Stimulated activated CD8-positive, alpha-beta memory T cell treated with anti-CD3 and anti-CD28 coated beads, Interleukin-12 subunit alpha, Interleukin-12 subunit beta, amount 100 ng/mL, for 24 hours (primary cell): Measurements from ENCODE around the gene CAMTA1.
"Not testable (repeated sequence)": the region's sequence is repeated elsewhere in the genome, so short reads cannot be mapped to it uniquely, and the experiment has no call there.

ENCODE experiments used
- DNase-seq: peaks from one replicate; pipeline ENCODE4 v3.0.0-alpha.2; 2020; ENCODE audit errors: extremely low read depth

CAMTA1 gene

DNA sequence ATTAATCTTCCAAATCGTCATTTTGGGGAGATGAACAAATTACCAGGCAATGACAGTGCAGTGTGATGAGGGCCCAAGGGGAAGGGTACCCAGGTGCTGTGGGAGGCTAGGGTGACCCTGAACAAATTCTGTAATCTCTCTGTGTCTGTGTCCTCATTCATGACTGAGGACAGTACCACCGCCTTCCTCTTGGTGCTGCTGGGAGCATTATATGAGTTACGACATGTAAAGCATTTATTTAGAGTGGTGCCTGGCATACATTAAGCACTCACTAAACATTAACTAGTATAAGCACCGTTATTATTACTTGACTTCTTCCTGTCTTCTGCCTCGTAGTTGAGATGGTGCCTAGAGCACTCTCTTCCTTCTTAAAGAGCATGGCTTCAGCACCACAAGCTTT is 517.6 kb downstream of the CAMTA1 start:
- DNase-seq, result no peak

DNA sequence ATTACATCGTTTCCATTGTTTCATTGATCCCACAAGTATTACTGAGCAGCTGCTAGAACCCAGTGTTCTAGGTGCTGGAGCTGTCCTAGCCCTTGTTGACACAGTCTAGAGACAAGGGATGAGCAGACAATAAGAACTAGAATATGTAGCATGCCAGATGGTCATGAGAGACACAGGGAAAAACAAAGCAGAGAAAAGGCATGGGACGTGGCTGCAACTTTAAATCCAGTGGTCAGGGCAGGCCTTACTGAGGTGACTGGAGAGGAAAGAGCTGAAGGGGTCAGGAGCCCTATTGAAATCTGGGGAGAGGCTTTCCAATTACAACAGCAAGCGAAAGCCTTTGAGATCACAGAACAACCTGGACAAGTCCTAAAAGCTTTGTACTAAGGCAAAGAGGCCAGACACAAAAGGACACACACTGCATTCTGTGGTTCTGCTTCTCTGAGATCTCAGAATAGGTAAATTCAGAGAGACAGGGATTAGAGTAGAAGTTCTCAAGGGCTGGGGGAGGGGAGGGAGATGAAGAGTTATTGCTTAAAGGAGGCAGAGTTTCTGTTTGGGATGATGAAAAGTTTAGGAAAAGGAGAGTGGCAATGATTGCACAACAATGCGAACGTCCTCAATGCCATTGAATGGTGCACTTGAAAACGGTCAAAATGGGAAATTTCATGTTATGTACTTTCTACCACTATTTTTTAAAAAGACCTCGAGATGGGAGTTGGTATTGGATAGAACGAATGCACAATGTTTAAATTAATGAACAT is 518.5 kb downstream of the CAMTA1 start:
- no peak for DNase-seq

DNA sequence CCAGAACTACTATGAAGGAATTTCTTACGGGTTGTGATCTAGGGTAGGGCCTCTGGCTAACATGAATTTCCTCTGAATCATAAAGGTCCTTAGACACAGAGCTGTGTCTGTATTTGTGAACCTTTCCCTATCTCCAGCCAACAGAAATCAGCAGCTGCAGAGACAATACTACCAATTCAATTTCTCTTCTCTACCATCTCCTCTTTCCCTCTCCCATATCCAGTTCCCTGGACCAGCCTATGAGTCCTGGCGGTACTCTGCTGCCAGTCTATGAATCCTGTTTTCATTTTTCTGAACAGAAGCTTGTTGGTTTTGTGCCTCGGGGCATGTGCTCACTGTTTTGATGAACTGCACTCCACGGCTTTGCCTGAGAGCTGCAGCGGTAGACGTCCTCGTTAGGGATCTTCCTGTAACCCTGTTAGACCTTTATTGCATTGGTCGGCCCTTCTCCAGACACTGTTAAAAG is 527.9 kb downstream of the CAMTA1 start:
- no peak for DNase-seq

DNA sequence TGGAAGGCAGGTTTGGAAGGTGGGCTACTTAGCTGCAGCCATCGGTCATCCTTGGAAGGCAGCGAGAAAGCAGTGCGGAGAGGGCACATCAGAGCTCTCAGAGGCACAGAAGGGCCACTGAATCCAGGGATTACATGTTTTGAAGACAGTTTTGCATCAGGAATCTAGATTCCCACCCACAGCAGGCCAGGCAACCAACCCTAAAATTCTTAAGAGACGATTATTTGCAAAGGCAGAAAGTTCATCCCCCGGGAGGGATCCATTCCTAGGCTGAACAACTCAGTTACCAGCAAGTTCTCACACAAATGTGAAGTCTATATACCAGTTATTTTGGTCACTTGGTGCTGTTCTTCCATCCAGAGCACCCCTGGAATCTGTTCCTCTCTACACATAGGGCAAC is 528.6 kb downstream of the CAMTA1 start:
- DNase-seq, result no peak

DNA sequence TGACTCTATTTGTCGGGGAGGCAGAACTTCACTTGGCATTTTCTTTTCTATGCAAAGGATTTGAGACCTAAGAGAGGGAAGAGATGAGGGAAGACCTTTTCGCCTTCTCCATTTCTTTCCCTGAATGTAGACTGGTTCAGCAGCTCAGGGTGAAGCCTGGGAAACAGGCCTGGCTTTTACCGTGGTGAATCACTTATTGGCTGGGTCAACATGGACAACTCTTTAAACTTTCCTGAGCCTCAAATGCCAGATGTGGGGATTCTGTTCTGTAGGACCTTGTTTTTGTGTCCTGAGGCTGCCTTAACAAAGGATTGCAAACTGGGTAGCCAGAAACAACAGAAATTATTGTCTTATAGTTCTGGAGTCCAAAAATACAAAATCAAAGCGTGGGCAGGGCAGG is 530.1 kb downstream of the CAMTA1 start:
- DNase-seq, result no peak

DNA sequence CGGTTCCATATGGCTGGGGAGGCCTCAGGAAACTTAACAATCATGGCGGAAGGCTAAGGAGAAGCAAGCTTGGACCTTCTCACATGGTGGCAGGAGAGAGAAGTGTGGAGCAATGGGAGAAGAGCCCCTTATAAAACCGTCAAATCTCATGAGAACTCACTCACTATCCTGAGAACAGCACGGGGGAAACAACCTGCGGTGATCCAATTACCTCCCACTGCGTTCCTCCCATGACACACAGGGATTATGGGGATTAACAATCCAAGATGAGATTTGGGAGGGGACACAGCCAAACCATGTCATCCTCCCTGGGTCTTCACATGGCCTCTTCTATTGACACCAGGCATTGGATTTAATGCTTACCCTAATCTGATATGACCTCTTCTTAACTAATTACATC is 530.7 kb downstream of the CAMTA1 start:
- DNase-seq, result no peak

DNA sequence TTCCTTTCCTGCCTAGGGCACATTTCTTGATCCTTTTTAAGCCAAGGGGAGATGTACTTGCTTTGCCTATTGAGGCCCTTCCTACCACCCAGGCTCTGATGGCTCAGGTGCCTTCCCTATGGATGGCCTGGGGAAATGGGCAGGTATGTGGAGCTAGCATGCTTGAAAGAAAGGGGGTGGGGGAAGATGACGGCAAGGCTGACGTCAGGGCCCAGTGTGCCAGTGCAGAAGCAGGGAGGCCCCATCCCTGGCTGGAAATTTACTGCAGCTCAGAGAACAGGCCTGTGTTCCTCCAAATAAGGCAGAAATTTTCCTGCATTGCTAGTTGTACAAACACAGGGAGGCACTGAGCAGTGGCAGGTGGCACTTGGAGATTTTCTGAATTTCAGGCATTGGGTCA is 532.6 kb downstream of the CAMTA1 start:
- DNase-seq, result no peak

DNA sequence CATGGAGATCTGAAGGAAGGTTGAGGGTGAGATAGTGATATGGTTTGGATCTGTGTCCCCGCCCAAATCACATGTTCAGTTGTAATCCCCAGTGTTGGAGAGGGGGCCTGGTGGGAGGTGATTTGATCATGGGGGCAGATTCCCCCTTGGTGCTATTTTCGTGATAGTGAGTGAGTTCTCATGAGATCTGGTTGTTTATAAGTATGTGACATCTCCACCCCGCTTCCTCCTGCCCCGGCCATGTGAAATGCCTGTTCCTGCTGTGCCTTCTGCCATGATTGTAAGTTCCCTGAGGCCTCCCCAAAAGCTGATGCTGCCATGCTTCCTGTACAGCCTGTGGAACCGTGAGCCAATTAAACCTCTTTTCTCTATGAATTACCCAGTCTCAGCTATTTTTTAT is 533.9 kb downstream of the CAMTA1 start:
- DNase-seq, result no peak

DNA sequence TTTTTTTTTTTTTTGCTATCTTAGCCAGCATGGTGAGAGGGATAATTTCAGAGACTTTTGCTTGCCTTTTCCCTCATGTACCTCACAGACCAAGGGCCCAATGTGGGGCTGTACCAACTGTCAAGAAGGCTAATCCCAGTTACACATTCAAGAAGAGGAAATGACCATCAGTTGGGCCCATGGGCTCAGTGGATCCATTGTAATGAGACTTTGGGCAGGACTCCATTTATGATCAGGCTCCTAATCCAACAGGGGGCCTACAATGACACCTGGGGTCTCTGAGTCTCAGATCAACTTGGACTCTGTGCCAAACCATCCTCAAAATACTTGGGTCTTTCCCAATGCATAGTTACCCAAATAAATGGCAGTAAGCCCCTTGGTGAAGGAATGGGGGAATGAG is 535.4 kb downstream of the CAMTA1 start:
- DNase-seq, result no peak

DNA sequence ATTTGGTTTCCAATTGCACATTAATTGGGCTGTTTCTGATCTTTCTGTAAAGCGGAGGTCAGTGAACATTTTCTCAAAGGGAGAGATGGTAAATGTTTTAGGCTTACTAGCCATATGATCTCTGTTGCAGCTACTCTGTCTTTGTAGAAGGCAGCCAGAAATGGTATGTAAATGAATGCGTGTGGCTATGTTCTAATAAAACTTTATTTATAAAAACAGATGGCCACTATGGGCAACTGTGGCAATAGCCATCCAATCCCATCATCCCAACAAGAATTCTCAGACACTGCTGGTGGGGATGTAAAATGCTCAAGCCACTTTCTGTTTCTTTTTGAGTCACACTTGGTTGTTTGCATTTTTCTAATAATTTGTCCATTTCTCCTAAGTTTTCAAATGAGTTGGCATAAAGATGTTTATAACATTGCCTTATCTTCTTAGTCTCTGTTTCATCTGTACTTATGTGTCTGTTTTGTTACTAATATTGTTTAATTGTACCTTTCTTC is 537.1 kb downstream of the CAMTA1 start:
- DNase-seq, result no peak

DNA sequence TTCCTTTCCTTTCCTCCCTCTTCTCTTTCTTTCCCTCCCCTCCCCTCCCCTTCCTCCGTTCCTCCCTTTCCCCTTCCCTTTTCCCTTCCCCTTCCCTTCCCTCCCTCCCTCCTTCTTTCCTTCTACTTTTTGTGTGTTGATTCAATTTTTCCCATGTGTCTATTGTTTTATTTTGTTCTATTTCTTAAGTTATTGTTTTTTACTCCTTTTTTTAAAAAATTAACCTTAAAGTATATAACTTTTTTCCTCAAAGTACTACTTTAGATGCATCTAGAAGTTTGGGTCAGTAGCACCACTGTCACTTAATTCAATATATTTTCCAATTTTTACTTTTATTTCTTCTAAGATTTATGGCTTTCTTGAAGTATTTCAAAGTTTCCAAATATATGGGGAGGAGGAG is 537.7 kb downstream of the CAMTA1 start:
- no peak for DNase-seq

DNA sequence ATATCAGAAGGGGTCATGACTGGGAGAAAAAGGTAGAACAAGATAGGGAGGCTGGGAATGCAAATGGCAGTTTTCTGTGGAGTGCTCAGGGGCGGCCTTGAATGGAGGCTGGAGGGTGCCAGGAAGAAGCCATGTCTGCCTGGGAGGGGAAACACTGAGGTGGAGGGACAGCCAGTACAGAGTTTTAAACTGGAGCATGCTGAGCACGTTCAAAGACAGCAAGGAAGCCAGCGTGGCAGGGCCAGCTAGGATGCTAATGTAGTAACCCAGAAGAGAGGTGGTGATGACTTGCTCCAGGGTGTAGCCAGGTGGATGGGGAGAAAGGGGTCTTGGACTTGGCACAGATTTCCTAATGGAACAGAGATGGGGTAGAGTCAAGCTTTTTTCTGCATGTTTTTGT is 540.0 kb downstream of the CAMTA1 start:
- no peak for DNase-seq

DNA sequence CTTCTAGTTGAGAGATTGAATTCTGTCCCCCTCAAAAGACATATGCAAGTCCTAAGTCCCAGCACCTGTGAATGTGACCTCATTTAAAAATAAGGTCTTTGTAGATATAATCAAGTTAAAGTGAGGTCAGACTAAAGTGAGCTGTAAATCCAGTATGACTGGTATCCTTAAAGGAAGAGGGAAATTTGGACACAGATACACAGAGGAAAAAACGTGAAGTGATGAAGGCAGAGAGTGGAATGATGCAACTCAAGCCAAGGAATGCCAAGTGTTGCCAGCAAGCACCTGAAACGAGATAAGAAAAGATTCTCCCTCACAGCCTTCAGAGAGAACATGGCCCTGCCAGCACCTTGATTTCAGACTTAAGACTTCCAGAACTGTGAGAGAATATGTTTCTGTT is 541.1 kb downstream of the CAMTA1 start:
- no peak for DNase-seq

DNA sequence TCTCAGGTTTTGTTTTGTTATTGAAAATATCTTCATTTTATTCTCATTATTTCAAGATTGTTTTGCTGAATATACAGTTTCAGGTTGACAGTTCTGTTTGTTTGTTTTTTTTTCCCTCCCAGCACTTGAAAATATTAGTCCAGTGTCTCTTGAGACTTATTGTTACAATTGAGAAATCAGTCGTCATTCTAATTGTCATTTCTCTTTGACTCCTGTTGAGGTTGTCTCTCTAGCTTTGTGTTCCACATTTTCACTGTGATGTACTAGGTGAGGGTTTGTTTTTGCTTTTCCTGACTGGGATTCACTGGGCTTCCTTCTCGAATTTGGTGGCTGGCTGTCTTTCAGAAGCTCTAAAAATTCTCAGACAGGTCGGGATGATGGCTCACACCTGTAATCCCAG is 542.6 kb downstream of the CAMTA1 start:
- no peak for DNase-seq

DNA sequence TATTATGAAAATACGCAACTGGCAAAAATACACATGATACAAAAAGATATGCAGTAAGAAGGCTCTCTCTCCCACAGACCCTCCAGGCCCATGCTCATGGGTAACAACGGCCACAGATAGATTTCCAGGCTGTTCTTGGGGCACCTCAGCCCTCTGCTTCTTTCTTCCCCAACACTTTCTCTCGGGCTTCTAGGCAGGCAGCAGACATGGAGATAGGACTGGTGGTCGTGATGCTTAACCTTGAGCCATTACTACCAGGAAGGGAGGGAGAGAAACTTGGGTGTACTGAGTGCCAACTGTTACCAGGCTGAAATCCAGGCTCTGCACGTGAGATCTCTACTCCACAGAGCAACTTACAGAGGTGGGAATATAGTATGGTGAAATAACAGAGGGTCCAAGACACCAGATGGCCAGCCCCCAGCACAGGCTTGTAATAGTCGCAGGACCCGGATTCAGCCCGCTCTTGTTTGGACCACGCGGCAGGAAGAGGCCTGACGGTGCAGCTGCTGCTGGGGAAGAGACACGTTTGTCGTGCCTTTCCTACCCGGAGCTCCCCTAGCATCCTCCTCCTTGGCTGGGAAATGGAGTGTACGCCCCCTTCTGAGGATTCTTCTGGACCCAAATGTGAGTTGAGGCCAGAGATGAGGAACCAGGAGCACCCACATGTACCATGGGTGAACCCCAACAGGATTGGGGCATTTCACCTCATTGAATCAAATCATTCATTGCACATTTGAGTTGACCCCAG is 544.8 kb downstream of the CAMTA1 start:
- no peak for DNase-seq

DNA sequence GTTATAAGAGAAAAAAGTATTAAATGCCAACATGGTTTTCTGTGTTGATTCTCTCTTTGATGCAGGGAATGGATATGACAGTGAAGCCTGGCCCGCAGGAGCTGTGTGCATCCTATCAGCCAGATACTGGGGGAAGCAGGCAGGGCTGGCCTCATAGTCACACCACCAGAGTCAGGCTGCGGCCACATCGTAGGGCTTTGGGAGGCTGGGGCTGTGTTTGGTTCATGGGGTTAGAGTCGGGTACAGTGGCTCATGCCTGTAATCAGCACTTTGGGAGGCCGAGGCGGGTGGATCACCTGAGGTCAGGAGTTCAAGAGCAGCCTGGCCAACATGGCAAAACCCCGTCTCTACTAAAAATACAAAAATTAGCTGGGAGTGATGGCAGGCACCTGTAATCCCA is 545.5 kb downstream of the CAMTA1 start:
- DNase-seq, result not testable (repeated sequence)

DNA sequence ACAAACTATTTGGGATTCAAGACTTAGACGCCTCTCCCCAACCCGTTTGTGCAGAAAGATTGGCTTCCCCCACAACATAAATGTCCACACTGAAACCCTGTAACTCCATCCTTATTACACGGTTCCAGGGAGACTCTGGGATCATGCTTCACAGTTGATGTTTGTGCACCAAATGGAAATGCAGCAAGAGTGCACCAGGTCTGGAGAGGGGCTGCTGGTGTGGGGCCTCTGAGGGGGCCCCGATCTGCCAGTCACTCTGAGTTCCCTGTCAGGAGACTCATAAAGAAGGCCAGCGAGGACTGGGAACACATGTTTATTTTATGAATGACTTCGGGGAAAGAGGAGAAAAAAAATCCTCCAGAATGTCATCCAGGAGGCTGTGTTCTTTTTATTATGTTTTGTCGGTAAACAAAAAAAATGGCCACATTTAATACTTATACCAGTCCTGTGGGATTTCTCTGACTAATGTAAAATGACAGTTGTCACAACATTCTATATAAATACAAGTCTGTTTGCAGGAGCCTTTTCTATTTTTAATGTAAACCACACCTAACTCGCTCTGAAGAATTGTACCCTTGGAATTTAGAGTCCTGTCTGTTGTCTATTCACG is 546.8 kb downstream of the CAMTA1 start:
- DNase-seq, result no peak

DNA sequence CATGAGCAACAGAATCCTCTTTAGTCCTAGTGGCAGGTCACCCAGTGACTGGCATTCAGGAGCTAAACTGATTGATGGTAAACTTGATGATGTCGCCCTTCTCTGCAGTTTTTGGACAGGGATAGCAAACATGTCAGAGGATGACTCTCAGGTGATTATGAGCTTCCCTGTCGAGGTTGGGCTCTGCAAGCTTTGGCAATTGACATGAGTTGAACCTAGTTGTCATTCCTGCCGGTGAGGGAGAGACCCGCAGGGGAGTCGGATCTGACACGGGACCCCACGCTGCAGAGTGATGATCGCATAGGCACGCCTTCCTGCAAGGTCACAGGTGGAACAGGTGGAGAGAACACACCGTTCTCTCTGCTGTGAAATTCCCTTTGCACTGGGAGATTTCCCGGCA is 547.8 kb downstream of the CAMTA1 start:
- no peak for DNase-seq

DNA sequence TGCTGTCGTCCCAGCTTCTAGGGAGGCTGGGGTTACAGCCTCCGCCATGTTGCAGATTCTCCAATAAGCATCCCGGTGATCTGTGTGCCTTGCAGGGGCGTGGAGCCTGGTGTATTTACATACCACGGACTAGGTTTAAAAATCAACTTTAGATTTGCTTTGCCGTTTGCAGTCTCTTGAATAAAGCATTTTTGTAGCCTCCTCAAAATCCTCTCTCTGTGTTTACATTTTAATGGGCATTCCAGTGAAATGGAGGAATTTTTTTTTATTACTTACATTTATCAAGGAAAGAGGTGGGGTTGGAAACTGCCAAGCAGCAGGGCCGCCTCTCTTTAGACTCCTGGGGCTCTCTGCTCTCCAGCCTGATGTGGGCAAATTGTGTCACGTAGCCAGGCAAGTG is 548.4 kb downstream of the CAMTA1 start:
- no peak for DNase-seq

DNA sequence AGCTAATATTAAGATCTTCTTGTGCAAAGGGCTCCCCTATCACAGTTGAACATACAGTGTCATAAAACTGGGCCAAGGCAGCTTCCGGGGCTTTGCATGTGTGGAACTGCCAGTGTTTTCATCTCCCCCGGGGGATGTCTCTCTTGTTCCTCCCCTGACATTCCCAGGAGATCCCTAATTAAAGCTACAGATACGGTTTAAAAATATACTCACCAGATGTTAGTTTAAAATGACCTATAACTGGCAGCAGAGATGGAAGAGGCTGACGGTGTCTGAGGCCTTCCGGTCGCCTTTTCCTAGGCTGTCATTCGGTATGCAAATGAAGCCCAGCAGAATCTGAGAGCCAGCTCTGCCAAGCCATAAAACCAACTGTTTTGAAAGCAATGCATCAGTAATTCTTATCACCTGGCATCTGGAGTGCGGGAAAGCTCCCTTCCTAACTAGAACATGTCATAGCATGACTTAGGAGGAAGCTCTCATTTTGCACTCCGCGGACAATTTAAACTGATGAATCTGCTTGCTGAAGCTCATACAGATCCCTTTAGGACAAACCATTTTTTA is 549.3 kb downstream of the CAMTA1 start:
- no peak for DNase-seq

DNA sequence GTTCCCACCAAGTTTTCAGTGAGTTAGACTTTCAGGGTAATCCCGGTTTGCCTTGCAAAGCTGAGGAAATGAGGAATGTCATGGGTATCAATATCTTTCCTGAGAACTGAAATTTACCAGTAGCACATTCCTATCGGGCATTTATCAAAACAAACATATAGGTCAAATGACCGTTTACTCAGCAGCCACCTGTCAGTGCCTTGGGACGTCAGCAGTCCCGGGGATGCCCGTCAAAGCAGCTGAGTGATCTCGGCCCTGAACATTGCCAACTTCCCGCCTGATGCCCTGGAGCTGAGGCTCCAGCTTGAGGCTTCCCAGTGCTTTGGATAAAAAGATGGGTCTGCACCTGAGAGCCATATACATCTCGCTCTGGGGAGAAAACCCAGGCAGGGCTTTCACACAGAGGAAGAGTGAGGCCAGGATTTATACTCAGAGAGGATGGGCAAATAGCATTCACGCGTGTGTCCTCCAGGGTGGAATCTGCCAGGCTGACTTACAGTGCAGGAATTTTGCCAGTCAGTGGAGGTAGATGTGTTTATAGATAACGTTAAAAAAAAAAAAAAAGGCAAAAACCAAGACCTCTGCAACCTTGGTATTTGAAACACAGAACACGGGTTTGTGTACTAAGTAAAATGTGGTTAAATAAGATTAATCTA is 550.1 kb downstream of the CAMTA1 start:
- no peak for DNase-seq

DNA sequence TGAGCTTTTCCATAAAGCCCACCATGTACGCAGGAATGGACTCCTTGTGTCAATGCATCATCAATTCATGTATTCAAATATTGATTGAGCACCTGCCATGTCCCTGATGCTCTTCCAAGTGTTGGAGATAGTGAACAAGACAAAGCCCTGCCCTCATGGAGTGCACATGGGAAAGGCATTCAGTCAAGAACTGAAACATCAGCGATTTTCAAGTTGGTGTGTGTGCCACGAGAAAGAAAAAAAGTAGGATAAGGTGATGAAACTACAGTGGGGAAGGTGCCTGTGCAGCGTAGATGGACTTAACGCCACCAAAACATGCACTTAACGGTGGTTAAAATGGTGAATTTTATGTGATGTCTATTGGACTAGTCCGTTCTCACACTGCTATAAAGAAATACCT is 553.2 kb downstream of the CAMTA1 start:
- no peak for DNase-seq
